T-helper 22 cell (primary cell): ENCODE results near the gene FYN.
"Not testable (repeated sequence)": the region's sequence is repeated elsewhere in the genome, so short reads cannot be mapped to it uniquely, and the experiment has no call there.

Experiments
- DNase-seq: peaks from one replicate; pipeline ENCODE4 v3.0.0-alpha.2; 2020; ENCODE audit warnings: low read depth

The FYN gene

DNA sequence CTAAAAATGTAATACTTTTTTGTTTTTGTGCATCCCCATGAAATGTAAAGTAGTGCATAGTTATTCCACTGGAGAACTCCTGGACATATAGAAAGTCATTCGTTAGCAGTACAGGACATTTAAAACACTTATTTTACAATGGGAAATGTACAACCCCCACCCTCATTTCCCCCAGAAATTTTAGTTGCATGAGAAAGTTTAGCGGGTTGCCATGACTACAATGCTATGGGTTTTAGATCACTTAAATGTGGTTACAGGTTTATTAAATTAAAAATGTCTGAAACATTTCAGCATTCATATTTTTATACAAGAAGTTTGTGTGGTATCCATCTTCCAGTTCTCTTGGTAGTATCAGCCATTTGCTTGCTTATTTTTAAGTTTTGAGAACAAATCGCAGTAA lies 212.7 kb downstream of the FYN start:
- no peak for DNase-seq

- DNase-seq, result no peak
Measured at GRCh38 chr6:111658462-111659154, 214.6 kb downstream of the FYN start.

- DNase-seq, result no peak
Measured at GRCh38 chr6:111657146-111657545, 216.1 kb downstream of the FYN start.

GRCh38 chr6:111653979-111654378 lies 219.3 kb downstream of the FYN start:
- DNase-seq, result no peak

- no peak for DNase-seq
Measured at GRCh38 chr6:111653434-111653833, 219.8 kb downstream of the FYN start.

DNA sequence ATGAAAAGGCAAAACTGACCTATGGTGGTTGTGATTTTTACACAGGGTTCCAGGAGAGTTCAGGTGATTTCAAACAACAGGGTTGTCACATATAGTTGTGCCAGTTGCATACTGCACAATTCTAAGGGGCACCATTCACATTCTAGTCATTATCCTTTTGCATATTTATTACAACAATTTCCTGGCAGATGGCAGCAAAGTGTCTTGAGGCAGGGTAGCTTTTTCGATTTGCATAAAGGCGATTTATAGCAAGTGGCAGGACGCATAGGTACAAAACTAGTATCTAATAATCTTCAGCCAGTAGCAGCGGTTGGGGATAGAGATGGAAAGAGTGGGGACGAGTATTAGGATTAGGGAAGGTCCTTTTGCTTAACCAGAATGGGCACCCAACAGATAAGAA lies 221.1 kb downstream of the FYN start:
- no peak for DNase-seq

DNA sequence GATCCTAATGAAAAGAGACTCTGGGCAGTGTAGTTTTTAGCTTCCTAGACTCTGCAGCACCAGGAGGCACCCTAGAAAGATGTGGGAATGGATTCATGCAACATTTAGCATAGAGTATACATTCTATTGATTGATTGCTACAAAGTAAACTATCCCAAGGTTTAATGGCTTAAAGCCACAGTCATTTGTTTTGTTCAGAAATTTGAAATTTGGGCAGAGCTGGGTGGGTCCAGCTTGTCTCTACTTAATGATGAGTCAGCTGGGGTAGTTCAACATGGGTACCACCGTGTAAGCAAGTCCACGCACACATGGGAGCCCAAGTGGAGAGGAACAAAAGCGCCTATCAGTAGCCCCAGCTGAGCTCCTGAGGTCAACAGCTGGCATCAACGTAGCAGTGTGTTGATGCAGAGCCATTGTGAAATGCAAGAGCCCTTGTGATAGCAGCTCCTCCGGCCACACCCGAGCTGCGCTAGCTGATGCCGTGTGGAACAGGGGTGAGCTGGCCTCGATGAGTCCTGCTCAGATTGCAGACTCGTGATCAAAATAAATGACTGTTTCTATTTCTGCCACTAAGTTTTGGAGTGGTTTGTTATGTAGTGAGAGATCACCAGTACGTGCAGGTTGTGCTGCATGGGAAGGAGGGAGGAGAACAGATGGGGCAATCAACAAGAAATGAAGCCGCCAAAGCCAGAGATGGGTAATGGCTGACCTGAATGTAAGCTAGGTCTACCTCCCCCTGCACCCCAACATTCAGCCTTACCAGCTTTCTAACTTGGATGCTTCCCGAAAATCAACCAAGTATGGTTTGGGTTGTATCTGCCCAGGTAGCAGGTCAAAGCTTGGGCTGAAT lies 221.8 kb downstream of the FYN start:
- DNase-seq, result no peak

DNA sequence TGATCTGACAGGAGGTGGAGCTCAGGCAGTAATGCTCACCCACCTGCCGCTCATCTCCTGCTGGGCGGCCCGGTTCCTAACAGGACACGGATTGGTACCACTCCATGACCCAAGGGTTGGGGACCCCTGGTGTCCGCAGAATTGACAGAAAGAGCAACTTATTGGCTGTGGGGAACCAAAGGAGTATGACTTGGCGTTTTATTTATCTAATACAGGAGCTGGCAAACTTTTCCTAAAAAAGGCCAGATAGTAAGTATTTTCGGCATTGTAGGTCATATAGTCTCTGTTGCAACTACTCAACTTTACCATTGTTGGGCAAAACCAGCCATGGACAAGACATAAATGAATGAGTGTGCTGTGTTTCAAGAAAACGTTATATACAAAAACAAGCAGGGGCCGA lies 223.2 kb downstream of the FYN start:
- DNase-seq, result no peak

DNA sequence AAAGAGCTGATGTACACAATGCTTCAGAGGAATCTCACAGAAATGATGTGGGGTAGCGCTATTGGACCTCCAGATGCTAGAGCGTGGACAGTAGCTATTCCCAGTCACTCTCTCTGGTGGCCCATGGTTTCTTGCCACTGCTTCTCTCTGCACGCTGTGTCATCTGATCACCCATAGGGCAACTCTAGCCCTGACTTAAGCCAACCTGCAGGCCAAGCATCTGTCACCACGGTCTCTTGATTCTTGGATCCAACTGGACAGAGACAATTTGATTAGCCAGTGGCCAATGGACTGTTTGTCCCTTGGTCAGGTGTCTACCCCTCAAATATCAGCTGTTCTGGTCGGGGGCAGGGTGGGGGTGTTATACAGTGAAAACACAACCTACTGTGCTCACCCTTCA lies 225.2 kb downstream of the FYN start:
- no peak for DNase-seq

GRCh38 chr6:111646942-111647341 lies 226.3 kb downstream of the FYN start:
- DNase-seq, result no peak

DNA sequence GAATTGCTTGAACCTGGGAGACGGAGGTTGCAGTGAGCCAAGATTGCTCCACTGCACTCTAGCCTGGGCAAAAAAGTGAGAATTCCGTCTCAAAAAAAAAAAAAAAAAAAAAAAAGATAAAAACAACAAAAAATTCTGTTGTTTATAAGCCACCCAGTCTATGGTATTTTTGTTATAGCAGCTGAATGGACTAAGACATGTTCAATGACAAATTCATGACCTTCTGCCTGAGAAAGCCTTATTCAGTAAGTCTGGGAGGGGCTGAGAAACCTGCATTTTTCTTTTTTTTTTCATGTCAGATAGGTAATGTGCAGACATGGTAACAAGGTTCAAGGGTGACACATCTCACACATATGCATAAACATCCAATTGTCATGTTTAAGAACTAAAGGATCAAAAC lies 227.2 kb downstream of the FYN start:
- DNase-seq, result no peak

- no peak for DNase-seq
Measured at GRCh38 chr6:111644893-111645430, 228.3 kb downstream of the FYN start.

GRCh38 chr6:111642463-111643158 lies 230.6 kb downstream of the FYN start:
- DNase-seq, result no peak

DNA sequence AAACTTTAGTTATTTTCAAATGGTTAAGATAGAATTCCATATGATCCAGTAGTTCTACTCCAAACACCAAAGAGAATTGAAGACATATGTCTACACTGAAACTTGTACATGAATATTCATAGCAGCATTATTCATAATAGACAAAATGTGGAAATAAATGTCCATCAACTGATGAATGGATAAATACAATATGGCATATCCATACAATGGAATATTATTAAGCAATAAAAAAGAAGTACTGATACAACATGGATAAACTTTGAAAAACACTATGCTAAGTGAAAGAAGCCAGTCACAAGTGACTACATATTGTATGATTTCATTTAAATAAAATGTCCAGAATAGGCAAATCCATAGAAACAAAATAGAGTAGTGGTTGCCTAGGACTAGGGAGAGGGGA lies 234.0 kb downstream of the FYN start:
- DNase-seq, result no peak

DNA sequence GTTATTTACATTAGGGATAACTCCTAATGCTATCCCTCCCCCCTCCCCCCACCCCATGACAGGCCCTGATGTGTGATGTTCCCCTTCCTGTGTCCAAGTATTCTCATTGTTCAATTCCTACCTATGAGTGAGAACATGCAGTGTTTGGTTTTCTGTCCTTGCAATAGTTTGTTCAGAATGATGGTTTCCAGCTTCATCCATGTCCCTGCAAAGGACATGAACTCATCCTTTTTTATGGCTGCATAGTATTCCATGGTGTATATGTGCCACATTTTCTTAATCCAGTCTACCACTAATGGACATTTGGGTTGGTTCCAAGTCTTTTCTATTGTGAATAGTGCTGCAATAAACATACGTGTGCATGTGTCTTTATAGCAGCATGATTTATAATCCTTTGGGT lies 238.3 kb downstream of the FYN start:
- DNase-seq, result not testable (repeated sequence)

DNA sequence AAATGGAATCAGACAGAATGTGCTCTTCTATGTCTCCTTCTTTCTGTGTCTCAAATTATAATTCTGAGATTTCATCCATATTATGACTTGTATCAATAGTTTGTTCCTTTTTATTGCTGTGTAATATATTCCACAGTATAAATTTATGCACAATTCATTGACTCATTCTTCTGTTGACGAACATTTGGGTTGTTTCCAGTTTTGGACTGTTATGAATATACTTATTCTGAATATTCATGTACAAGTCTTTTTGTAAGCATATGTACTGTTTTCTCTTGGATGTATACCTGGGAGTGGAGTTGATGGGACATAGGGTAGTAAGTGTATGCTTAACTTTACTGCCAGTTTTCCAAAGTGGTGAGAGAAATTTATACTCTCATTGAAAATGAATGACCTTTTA lies 239.4 kb downstream of the FYN start:
- DNase-seq, result no peak

- DNase-seq, result no peak
Measured at GRCh38 chr6:111632468-111633247, 240.6 kb downstream of the FYN start.

- DNase-seq, result no peak
Measured at GRCh38 chr6:111631903-111632460, 241.3 kb downstream of the FYN start.

DNA sequence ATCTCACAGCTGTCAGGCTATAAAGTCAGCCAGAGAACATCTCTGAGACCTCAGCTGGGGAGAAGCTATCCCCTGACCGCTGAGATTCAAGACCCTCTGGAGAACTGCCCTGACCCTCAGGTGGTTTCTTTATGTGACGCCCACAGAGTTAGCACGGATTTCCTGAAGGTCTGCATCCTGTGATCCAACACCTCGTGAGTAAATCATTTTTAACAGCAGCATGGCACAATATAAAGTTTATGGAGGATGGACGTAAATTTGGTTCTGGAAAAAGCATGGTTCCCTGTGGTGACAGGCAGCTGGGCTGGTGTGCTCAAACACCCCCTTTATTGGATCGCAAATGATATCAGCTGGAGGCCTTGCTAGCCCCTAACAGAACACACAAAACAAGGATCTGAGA lies 242.2 kb downstream of the FYN start:
- DNase-seq, result no peak

DNA sequence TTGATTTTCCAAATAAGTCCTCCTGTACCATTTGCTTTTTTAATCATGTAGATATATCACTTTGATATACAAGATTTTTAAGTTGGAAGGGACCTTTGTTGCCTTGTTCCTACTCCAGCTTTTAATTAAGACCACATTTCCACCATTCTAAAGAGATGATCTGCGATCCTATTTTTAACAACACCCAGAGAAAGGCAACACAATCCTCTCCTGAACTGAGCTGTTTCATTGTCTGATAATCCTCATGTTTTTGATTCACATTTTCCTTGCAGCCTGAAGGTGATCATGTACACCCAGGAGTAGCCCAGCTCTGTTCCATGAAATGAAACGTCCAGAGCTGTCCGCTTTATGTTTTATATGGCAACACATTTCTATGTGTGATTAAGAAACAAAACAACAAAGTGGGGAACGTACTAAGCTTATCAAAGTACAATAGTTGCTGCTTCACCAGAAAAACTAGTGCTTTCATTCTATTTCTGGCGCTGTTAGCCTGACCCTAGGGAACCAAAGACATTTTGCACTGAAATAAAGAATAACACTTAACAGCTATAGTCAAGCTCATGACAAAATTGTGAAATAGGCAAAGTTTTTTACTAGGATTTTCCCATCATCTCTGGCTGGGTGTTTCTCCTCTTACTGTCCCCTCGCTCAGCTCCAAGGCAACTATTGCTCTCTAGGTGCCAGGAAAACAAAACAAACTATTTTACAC lies 245.0 kb downstream of the FYN start:
- no peak for DNase-seq

DNA sequence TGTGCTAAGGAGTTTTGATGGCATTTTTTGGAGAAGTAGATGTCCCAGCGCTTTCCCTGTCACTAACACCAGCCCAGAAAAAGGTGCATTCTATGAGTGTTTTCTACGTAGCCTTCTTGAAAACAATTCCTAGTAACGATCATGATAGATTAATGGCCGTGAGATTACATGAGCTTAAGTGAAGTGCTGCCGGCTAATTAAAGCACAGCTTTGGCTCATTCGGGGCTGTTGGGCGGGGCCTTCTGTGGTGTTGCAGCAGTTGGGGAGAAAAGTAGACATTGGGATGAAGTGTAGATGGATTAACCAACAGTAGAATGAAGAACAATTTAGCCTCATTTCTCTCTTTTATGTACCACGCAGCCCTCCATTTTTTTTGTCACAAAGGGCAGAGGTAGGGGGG lies 246.8 kb downstream of the FYN start:
- no peak for DNase-seq
